Erythroblast (primary cell): Measurements from ENCODE around the gene ZNF277.

Experiments used
- GATA1 ChIP-seq: IDR thresholded peaks from 2 replicates; pipeline ENCODE4 v1.6.1; 2011; ENCODE audit warnings: low read depth, mild to moderate bottlenecking, control low read depth, low read length, moderate library complexity
- POLR2A ChIP-seq: IDR thresholded peaks from 2 replicates; pipeline ENCODE4 v1.6.1; 2011; ENCODE audit warnings: mild to moderate bottlenecking, low read length

DNA sequence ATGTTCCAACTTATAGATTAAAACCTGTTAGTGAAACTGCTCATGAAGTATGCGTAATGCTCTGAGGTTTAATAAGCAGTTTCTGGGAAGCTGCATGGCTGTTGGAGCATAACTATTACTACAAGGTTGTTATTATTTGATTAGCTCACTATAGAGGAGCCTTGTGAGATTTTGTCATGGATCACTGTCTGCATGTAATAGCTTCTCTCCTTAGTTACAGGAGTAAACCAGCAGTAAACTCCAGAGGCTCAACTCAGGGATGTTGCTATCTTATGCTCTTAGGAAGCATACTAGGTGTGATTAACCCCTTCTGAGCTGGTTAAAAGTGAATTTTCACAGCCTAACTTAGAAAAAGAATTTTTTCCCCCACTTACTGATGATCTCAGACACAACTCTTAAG, 180.1 kb downstream of the ZNF277 start:
- TF ChIP-seq POLR2A (no peak), GATA1 (no peak)
